ENCODE results near the gene LAMA3.

Gene LAMA3

GRCh38 chr18:23779696-23780303 lies 90.5 kb downstream of the LAMA3 start:
- no peak for DNase-seq (ENCODE audit: extremely low read depth, low read depth)
- TF ChIP-seq, protein P1, sequence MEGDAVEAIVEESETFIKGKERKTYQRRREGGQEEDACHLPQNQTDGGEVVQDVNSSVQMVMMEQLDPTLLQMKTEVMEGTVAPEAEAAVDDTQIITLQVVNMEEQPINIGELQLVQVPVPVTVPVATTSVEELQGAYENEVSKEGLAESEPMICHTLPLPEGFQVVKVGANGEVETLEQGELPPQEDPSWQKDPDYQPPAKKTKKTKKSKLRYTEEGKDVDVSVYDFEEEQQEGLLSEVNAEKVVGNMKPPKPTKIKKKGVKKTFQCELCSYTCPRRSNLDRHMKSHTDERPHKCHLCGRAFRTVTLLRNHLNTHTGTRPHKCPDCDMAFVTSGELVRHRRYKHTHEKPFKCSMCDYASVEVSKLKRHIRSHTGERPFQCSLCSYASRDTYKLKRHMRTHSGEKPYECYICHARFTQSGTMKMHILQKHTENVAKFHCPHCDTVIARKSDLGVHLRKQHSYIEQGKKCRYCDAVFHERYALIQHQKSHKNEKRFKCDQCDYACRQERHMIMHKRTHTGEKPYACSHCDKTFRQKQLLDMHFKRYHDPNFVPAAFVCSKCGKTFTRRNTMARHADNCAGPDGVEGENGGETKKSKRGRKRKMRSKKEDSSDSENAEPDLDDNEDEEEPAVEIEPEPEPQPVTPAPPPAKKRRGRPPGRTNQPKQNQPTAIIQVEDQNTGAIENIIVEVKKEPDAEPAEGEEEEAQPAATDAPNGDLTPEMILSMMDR (IDR thresholded peaks at IDR 0.05; ENCODE audit: low read depth, low read length), result no peak

DNA sequence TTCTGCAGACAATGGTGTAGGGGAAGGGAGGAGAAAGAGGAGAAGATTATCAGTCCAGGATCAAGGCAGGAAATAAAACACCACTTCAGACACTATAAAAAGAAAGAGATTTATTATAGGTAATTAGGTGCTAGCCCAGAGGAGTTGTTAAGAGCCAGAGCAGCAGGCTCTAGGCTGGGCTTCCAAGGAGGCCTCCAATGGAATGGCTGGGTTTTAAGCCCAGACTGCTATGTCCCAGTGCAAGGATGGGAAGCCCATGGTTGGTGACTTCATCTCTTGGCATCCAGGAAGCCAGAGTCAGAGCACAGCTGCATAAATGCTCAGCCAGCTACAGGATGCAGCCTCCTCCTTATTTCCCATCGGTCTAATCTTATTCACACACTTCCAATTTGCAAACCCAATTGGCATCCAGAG lies 95.6 kb downstream of the LAMA3 start:
- peak; percentile 14 for DNase-seq (ENCODE audit: extremely low read depth, low read depth)
- TF ChIP-seq, protein P1 (IDR thresholded peaks at IDR 0.05; ENCODE audit: low read depth, low read length), result no peak

DNA sequence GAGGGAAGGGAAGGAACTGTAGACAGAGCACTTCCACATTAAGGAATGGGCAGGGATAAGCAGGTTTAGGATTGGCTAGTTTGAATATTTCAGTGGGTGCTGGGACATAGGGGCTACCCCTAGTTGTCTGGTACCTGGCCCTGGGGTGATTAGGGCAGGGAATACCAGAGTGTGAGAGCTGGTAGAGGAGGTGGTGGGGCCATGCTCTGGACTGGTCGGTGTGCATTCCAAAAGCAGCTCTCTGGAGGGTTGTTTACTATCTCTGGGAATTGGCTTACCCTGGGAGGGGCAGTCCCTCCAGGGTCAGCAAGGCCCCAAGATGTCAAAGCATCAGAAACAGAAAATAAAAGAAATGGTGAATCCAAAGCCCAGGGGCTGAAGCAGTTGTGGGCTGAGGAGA lies 103.8 kb downstream of the LAMA3 start:
- no peak for DNase-seq (ENCODE audit: extremely low read depth, low read depth)
- TF ChIP-seq, protein P1 (IDR thresholded peaks at IDR 0.05; ENCODE audit: low read depth, low read length), result no peak

GRCh38 chr18:23793985-23794867 lies 105.0 kb downstream of the LAMA3 start:
- DNase-seq (ENCODE audit: extremely low read depth, low read depth), result no peak
- TF ChIP-seq, protein P1 (IDR thresholded peaks at IDR 0.05; ENCODE audit: low read depth, low read length), result no peak

- no peak for DNase-seq (ENCODE audit: extremely low read depth, low read depth)
- TF ChIP-seq, protein P1 (IDR thresholded peaks at IDR 0.05; ENCODE audit: low read depth, low read length), result no peak
These were observed 109.0 kb downstream of the LAMA3 start for GRCh38 chr18:23798249-23798648.

DNA sequence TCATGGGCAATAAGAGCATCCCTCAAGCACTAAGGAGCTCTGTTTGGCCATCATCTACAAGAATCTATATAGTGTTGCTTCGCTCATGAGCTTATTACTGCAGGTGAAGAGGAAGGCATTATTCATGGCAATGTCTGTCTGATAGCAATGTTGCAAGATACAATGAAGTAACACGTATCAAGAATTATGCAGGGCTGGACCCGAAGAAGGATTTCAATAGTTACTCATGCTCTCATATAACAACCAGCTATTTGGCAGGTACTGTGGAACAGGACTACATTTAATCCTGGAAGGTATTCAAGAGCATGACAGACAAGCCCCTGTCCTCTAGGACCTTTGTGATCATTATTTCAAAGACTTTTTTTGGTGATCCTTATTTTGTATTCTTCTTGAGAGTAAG lies 109.6 kb downstream of the LAMA3 start:
- no peak for DNase-seq (ENCODE audit: extremely low read depth, low read depth)
- TF ChIP-seq, protein P1 (IDR thresholded peaks at IDR 0.05; ENCODE audit: low read depth, low read length), result no peak

- TF ChIP-seq, protein P1 (IDR thresholded peaks at IDR 0.05; ENCODE audit: low read depth, low read length), result no peak
These were observed 110.3 kb downstream of the LAMA3 start for GRCh38 chr18:23799540-23799939.

More at GRCh38 chr18:23799540-23799939, 110.3 kb downstream of the LAMA3 start:
- DNase-seq (ENCODE audit: extremely low read depth, low read depth), result no peak
